MM.1S (cell line): ENCODE measurements around the gene CHMP2A.

Experiments used
- EZH2phosphoT487 ChIP-seq: fragments of 300-600 bp; sonication (generic); IDR thresholded peaks from 2 replicates; pipeline ENCODE4 v1.6.1; 2018; ENCODE audit warnings: antibody characterized with exemption, low read length
- TF ChIP-seq, protein P1 (sequence below): fragments of 300-600 bp; sonication (generic); IDR thresholded peaks from 2 replicates; pipeline ENCODE4 v1.5.1; 2016; ENCODE audit warnings: antibody characterized with exemption, low read length, mixed read lengths

- TF ChIP-seq, protein P1, sequence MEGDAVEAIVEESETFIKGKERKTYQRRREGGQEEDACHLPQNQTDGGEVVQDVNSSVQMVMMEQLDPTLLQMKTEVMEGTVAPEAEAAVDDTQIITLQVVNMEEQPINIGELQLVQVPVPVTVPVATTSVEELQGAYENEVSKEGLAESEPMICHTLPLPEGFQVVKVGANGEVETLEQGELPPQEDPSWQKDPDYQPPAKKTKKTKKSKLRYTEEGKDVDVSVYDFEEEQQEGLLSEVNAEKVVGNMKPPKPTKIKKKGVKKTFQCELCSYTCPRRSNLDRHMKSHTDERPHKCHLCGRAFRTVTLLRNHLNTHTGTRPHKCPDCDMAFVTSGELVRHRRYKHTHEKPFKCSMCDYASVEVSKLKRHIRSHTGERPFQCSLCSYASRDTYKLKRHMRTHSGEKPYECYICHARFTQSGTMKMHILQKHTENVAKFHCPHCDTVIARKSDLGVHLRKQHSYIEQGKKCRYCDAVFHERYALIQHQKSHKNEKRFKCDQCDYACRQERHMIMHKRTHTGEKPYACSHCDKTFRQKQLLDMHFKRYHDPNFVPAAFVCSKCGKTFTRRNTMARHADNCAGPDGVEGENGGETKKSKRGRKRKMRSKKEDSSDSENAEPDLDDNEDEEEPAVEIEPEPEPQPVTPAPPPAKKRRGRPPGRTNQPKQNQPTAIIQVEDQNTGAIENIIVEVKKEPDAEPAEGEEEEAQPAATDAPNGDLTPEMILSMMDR, result no peak
- no peak for TF ChIP-seq EZH2phosphoT487
Observed at GRCh38 chr19:58566989-58567388, 12.1 kb upstream of the CHMP2A start.
